ENCODE results near the gene CDK5R2.

CDK5R2 gene

DNA sequence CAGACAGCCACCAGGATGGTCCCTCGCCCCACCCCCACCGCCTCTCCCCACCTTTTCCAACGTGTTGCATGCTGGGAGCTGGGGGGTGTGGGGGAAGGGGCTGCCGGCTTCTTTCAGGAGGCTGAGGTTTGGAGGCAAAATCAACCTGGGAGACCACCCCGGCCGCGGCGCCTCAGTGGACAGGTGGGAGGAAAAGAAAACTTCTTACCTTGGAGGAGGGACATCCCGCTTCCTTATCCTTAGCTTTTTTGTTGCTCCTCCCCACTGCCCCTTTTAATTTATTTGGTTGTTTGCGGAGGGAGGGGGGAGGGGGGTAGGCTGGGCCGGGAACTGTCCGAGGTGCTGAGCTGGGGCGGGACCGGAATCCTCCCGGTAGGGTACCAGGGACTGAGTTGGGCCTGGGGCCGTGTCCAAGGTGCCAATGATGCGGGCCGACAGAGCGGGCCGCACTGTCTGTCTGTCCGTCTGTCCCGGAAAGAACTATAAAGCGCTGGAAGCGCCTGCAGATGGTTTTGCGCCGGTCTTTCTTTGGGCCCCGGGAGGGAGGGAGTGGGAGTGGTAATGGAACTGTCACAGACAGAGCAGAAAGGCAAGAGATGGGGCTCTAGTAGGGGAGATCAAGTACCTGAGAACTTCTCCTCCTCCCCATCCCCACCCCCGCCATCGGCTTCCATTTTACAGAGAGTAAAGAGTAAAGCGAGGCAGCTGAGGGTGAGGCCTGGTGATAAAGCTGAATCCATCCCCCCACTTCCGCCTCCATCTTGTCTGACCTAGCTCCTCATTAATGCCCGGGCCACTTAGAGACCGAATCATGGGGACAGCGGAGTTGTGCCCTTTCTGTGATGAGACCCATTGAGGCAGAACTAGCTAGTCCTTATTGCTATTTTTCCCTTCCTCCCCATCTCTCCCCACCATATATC, 2.4 kb downstream of the CDK5R2 start:
- Histone ChIP-seq H3K36me3 (ENCODE audit: control insufficient read depth, insufficient read depth, low read length) (no peaks in the 10 kb centered on the region), H3K27ac (ENCODE audit: insufficient read depth, low read length, poor library complexity, severe bottlenecking) (no peak overlapping the region), H3K27me3 (replicated peaks; ENCODE audit: control insufficient read depth, insufficient read depth, low read length, poor library complexity, severe bottlenecking) (peaks cover 56% of the 10 kb centered on the region), H3K9me3 (ENCODE audit: control insufficient read depth, low read length) (no peaks in the 10 kb centered on the region), H3K4me3 (ENCODE audit: insufficient read depth, low read depth, low read length, poor library complexity, severe bottlenecking) (no peak overlapping the region), H3K4me1 (ENCODE audit: control insufficient read depth, insufficient read depth, low read length, poor library complexity, severe bottlenecking) (peaks cover 3% of the 10 kb centered on the region)
- no peak for DNase-seq

DNA sequence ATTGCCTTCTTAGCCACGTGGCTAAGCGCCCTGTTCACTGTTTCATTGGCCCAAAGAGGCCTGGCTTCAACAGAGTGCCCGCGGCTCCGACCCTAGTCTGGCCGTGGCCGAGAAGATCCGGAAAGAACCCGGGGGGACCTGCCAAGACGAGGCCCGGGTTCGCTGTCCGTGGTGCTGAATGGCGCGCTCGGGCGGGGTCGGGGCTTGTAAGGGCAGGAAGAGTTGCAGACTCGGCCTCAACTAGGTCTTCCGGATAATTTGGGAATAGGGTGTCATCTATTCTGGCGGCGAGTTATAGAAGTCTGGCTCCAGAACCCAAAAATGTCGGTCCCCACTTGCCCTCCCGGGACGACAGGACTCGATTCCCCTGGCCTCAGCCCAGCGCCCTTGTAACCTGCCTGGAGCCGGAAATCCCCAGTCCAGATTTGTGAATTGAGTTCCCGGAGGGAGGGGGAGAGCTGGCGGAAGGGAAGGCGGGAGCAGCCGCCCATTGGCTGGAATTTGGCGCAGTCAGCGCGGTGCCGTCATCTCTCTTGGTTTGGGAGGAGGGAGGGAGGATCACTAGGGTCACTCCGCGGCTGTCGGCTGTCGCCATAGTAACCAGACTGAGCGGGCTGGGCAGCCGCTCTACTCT, 3.5 kb downstream of the CDK5R2 start:
- peak in 1 of 3 donors; percentile 19 for DNase-seq
- Histone ChIP-seq H3K36me3 (ENCODE audit: control insufficient read depth, insufficient read depth, low read length) (no peaks in the 10 kb centered on the region), H3K27ac (ENCODE audit: insufficient read depth, low read length, poor library complexity, severe bottlenecking) (no peak overlapping the region), H3K9me3 (ENCODE audit: control insufficient read depth, low read length) (no peaks in the 10 kb centered on the region), H3K27me3 (replicated peaks; ENCODE audit: control insufficient read depth, insufficient read depth, low read length, poor library complexity, severe bottlenecking) (peaks cover 48% of the 10 kb centered on the region), H3K4me1 (ENCODE audit: control insufficient read depth, insufficient read depth, low read length, poor library complexity, severe bottlenecking) (peaks cover 3% of the 10 kb centered on the region), H3K4me3 (ENCODE audit: insufficient read depth, low read depth, low read length, poor library complexity, severe bottlenecking) (no peak overlapping the region)

DNA sequence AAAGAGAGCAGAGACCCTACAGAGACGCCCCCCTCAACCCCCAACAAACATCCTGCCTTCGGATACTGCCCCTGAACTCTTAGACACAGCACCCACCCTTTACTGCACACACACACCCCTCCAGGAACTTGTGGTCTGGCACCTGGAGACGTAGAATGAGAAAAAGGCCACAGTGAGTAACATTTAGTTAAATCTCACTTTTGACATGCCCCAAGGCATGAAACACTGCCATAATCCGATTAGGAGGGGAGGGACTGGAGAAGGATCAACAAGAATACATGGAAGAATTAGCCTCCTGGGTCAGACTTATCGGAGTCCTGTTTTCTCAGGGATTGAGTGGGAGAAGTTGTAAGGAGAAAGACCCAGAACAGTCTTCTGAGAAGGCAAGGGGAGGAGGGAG, 4.1 kb downstream of the CDK5R2 start:
- no peak overlapping the region for H3K27ac ChIP-seq (ENCODE audit: insufficient read depth, low read length, poor library complexity, severe bottlenecking)
- no peaks in the 10 kb centered on the region for H3K36me3 ChIP-seq (ENCODE audit: control insufficient read depth, insufficient read depth, low read length)
- H3K9me3 ChIP-seq (ENCODE audit: control insufficient read depth, low read length), result no peaks in the 10 kb centered on the region
- no peak overlapping the region for H3K4me3 ChIP-seq (ENCODE audit: insufficient read depth, low read depth, low read length, poor library complexity, severe bottlenecking)
- DNase-seq, result no peak
- H3K27me3 ChIP-seq (replicated peaks; ENCODE audit: control insufficient read depth, insufficient read depth, low read length, poor library complexity, severe bottlenecking), result peaks cover 42% of the 10 kb centered on the region
- peaks cover 3% of the 10 kb centered on the region for H3K4me1 ChIP-seq (ENCODE audit: control insufficient read depth, insufficient read depth, low read length, poor library complexity, severe bottlenecking)

DNA sequence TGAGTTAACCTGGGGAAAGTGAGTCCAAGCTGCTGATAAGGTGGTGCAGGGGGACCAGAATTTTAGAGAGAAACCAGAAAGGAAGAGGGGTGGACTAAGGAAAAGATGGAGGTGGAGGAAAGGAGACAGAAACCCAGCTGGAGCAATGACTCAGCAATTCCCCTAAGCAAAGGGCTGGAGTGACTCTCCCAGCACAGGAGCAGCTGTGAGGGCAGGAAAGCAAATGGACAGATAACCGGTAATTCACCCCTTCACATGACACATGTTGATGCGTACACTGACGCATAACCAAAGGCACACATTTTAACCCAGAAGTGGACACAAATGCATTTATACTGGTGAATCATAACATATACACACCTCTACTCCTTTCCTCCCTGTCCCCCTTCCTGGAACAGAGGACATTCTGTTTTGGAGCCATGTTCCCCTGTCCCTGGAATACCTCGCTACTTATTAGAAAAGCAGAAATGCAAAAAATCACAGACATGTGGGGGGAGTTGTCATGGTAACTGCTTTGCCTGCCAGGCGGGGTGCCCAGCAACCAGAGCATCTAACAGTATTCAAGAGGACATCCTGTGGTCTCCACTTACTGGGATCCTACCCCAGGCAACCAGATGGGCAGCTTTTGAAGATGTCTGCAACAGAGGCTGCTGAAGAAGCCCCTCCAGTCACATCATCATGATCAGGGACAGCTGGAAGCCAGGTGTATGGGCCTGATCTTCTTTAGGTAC, 4.7 kb downstream of the CDK5R2 start:
- no peak overlapping the region for H3K4me3 ChIP-seq (ENCODE audit: insufficient read depth, low read depth, low read length, poor library complexity, severe bottlenecking)

DNA sequence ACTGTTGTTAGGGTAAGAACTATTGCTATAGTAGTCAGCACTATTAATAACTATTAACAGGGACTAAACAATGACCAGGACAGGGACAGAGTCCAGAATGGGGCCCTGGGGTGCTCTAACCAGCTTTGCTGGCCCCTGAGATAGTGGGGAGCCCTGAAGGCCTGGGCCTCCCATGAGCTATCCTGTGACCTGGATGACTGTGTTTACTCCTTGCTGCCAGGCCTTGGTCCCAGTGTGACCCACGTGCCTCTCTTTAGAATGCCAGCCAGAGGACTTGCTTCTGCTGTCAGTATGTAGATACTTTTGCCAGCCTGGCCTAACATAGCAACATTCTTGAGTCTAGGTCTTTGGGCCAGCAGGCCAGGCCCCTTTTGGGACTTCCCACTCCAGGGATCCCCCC, 11.4 kb downstream of the CDK5R2 start:
- no peaks in the 10 kb centered on the region for H3K36me3 ChIP-seq (ENCODE audit: control insufficient read depth, insufficient read depth, low read length)
- peaks cover 11% of the 10 kb centered on the region for H3K27me3 ChIP-seq (replicated peaks; ENCODE audit: control insufficient read depth, insufficient read depth, low read length, poor library complexity, severe bottlenecking)
- no peaks in the 10 kb centered on the region for H3K4me1 ChIP-seq (ENCODE audit: control insufficient read depth, insufficient read depth, low read length, poor library complexity, severe bottlenecking)
- no peak for DNase-seq
- no peak overlapping the region for H3K4me3 ChIP-seq (ENCODE audit: insufficient read depth, low read depth, low read length, poor library complexity, severe bottlenecking)
- no peak overlapping the region for H3K27ac ChIP-seq (ENCODE audit: insufficient read depth, low read length, poor library complexity, severe bottlenecking)
- H3K9me3 ChIP-seq (ENCODE audit: control insufficient read depth, low read length), result no peaks in the 10 kb centered on the region

More for the DNA sequence above, 4.7 kb downstream of the CDK5R2 start:
- H3K9me3 ChIP-seq (ENCODE audit: control insufficient read depth, low read length), result no peaks in the 10 kb centered on the region
- no peaks in the 10 kb centered on the region for H3K36me3 ChIP-seq (ENCODE audit: control insufficient read depth, insufficient read depth, low read length)
- H3K27me3 ChIP-seq (replicated peaks; ENCODE audit: control insufficient read depth, insufficient read depth, low read length, poor library complexity, severe bottlenecking), result peaks cover 37% of the 10 kb centered on the region
- H3K27ac ChIP-seq (ENCODE audit: insufficient read depth, low read length, poor library complexity, severe bottlenecking), result no peak overlapping the region
- no peak for DNase-seq
- H3K4me1 ChIP-seq (ENCODE audit: control insufficient read depth, insufficient read depth, low read length, poor library complexity, severe bottlenecking), result peaks cover 3% of the 10 kb centered on the region

DNA sequence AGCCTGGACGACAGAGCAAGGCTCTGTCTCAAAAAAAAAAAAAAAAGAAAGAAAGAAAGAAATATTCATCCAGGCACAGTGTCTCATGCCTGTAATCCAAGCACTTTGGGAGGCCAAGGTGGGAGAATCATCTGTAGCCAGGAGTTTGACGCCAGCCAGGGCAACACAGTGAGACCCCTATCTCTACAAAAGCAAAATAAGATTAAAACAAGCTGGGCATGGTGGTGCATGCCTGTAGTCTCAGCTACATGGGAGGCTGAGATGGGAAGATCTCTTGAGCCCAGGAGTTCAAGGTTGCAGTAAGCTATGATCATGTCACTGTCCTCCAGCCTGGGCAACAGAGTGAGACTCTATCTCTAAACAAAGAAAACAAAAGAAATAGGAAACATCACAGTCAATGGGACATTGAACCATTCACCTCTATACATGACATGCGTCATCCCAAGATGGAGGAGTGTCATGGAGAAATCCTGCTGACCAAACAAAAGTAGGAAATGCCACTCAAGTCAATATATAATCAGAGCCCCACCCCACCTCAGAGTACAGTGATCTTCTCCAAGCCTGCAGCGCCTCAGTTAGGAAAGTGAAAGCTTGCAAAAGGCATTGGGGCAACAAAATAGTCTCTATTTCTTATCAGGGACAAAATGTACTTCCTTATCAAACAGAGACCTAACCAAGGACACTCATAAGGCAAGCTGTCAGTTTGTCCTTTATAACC, 15.8 kb downstream of the CDK5R2 start:
- peaks cover 16% of the 10 kb centered on the region for H3K27me3 ChIP-seq (replicated peaks; ENCODE audit: control insufficient read depth, insufficient read depth, low read length, poor library complexity, severe bottlenecking)
- H3K4me1 ChIP-seq (ENCODE audit: control insufficient read depth, insufficient read depth, low read length, poor library complexity, severe bottlenecking), result peaks cover 5% of the 10 kb centered on the region
- no peak for DNase-seq
- H3K27ac ChIP-seq (ENCODE audit: insufficient read depth, low read length, poor library complexity, severe bottlenecking), result no peak overlapping the region
- H3K4me3 ChIP-seq (ENCODE audit: insufficient read depth, low read depth, low read length, poor library complexity, severe bottlenecking), result no peak overlapping the region
- no peaks in the 10 kb centered on the region for H3K36me3 ChIP-seq (ENCODE audit: control insufficient read depth, insufficient read depth, low read length)
- H3K9me3 ChIP-seq (ENCODE audit: control insufficient read depth, low read length), result no peaks in the 10 kb centered on the region

DNA sequence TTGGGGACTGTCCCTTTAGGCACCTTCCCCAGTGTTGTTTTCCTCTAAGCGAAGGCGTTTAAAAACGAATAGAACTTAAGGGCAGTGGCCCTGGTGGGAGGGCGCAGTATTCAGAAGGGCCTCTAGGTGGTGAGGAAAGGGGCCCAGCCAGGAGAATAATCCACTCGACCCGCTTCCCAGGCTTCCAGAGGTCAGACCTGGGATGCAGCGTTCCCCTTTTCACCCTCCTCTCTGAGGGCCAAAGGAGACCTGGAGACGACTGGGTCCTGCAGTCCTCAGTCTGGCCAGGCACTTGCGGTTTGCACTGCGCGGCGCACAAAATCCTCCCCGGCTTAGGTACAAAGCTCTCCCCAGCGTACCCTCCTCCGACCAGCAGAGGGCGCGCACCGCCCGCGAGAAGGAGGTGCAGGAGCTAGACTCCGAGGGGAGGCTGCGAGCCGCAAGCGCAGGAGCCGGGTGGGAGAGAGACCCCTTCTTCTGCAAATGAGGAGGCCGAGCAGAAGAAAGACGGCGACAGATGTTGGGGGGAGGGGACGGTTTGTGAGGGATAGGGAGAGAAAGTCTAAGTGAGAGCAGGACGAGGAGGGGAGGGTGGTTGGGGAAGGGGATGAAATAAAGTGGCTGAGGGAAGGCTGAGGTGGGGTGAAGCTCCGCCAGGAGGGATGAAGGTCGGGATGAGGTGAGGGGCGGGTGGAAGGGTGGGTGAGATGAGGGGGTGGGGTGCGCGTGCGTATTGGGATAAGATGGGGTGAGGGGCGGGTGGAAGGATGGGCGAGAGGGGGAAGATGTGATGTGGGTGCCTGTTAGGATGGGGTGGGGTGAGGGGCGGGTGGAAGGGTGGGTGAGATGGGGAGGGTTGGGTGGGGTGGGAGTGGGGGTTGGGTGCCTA, 20.6 kb downstream of the CDK5R2 start:
- Histone ChIP-seq H3K36me3 (ENCODE audit: control insufficient read depth, insufficient read depth, low read length) (no peaks in the 10 kb centered on the region), H3K9me3 (ENCODE audit: control insufficient read depth, low read length) (no peaks in the 10 kb centered on the region), H3K4me3 (ENCODE audit: insufficient read depth, low read depth, low read length, poor library complexity, severe bottlenecking) (peak overlapping the region; percentile 27), H3K27ac (ENCODE audit: insufficient read depth, low read length, poor library complexity, severe bottlenecking) (no peak overlapping the region), H3K4me1 (ENCODE audit: control insufficient read depth, insufficient read depth, low read length, poor library complexity, severe bottlenecking) (peaks cover 37% of the 10 kb centered on the region), H3K27me3 (replicated peaks; ENCODE audit: control insufficient read depth, insufficient read depth, low read length, poor library complexity, severe bottlenecking) (peaks cover 48% of the 10 kb centered on the region)
- DNase-seq, result peak; percentile 52 to 70 (median 66)

DNA sequence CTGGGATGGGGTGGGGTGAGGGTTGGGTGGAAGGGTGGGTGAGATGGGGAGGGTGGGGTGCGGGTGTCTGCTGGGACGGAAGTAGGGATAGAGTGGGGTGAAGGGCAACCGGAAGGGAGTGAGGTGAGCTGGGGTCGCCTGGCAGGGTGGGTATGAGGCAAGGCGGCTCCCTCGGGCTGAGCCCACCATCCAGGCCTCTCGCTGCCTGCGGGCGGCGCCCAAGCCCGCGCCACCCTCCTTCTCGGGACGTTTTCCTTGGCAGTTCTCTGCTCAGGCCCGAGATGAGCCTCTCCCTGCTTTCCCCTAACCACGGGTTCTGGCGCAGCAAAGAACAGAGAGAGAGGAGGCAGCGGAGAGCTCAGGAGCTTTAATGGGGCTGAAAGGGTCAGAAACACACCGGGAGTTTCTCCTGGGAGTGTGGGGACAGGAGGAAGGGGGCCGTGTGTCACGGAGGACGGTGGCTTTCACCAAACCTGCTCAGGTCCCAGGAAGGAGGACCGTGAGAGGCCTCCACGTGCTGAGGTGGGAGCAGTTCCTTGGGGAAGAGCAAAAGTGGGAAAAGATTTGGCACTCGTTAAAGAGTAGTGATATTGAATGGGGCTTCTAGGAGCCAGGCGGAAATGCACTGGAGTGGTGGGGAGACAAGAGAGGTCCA, 21.4 kb downstream of the CDK5R2 start:
- H3K27me3 ChIP-seq (replicated peaks; ENCODE audit: control insufficient read depth, insufficient read depth, low read length, poor library complexity, severe bottlenecking), result peaks cover 55% of the 10 kb centered on the region
- peak overlapping the region; percentile 44 for H3K4me3 ChIP-seq (ENCODE audit: insufficient read depth, low read depth, low read length, poor library complexity, severe bottlenecking)
- H3K9me3 ChIP-seq (ENCODE audit: control insufficient read depth, low read length), result no peaks in the 10 kb centered on the region
- DNase-seq, result no peak
- H3K4me1 ChIP-seq (ENCODE audit: control insufficient read depth, insufficient read depth, low read length, poor library complexity, severe bottlenecking), result peaks cover 44% of the 10 kb centered on the region
- H3K27ac ChIP-seq (ENCODE audit: insufficient read depth, low read length, poor library complexity, severe bottlenecking), result no peak overlapping the region
- no peaks in the 10 kb centered on the region for H3K36me3 ChIP-seq (ENCODE audit: control insufficient read depth, insufficient read depth, low read length)
